HTERT RPE-1 (cell line): Measurements from ENCODE around the gene ARHGAP26.

ENCODE experiments used
- in situ Hi-C: fragments of 300-500 bp; cut with MboI; formaldehyde crosslinking; loops from 4 replicates; pipeline ENCODE4 v1.14.3; 2020; ENCODE audit warnings: low sequenced_read_pairs

Gene ARHGAP26

GRCh38 chr5:143172739-143173138 is 402.6 kb downstream of the ARHGAP26 start:
- in situ Hi-C loops: no loop called here

GRCh38 chr5:143173139-143173889 is 403.1 kb downstream of the ARHGAP26 start:
- in situ Hi-C loops: no loop called here

GRCh38 chr5:143174714-143175398 is 404.7 kb downstream of the ARHGAP26 start:
- in situ Hi-C loops: no loop called here

- in situ Hi-C loops: no loop called here
Measured at GRCh38 chr5:143176048-143176447, 405.9 kb downstream of the ARHGAP26 start.

GRCh38 chr5:143177263-143177983 is 407.2 kb downstream of the ARHGAP26 start:
- in situ Hi-C loops: no loop called here

GRCh38 chr5:143179126-143179740 is 409.1 kb downstream of the ARHGAP26 start:
- in situ Hi-C loops: no loop called here

GRCh38 chr5:143180751-143181150 is 410.6 kb downstream of the ARHGAP26 start:
- in situ Hi-C loops: no loop called here

- in situ Hi-C loops: no loop called here
Measured at GRCh38 chr5:143181173-143181572, 411.0 kb downstream of the ARHGAP26 start.

- in situ Hi-C loops: no loop called here
Measured at GRCh38 chr5:143182106-143182505, 411.9 kb downstream of the ARHGAP26 start.

- in situ Hi-C loops: no loop called here
Measured at GRCh38 chr5:143182901-143183820, 413.0 kb downstream of the ARHGAP26 start.

- in situ Hi-C loops: no loop called here
Measured at GRCh38 chr5:143183989-143184388, 413.8 kb downstream of the ARHGAP26 start.

GRCh38 chr5:143186623-143187022 is 416.4 kb downstream of the ARHGAP26 start:
- in situ Hi-C loops: no loop called here

- in situ Hi-C loops: no loop called here
Measured at GRCh38 chr5:143187495-143187894, 417.3 kb downstream of the ARHGAP26 start.

- in situ Hi-C loops: no loop called here
Measured at GRCh38 chr5:143188083-143188482, 417.9 kb downstream of the ARHGAP26 start.

GRCh38 chr5:143188692-143189091 is 418.5 kb downstream of the ARHGAP26 start:
- in situ Hi-C loops: no loop called here

GRCh38 chr5:143190260-143190810 is 420.2 kb downstream of the ARHGAP26 start:
- in situ Hi-C loops: no loop called here

GRCh38 chr5:143191720-143192119 is 421.5 kb downstream of the ARHGAP26 start:
- in situ Hi-C loops: no loop called here

- in situ Hi-C loops: no loop called here
Measured at GRCh38 chr5:143192191-143192900, 422.2 kb downstream of the ARHGAP26 start.

GRCh38 chr5:143194206-143194605 is 424.0 kb downstream of the ARHGAP26 start:
- in situ Hi-C loops: no loop called here
